Activated T-cell treated with anti-CD3 and anti-CD28 coated beads, Interleukin-2, amount 50 U/mL, for 72 hours (primary cell): ENCODE measurements around the gene PON1. TPM values are rescaled to one million over a fixed set of nuclear protein-coding genes. Genes with fewer than 3 reads are reported as not detected.

Source experiments
- ATAC-seq, 2 donors: fragments of 150-1000 bp; cut with Tn5 transposase; replicated peaks in 1 of 2; 2 replicates each; pipeline ENCODE4 v1.10.0; 2021; ENCODE audit warnings: moderate library complexity in 2 of 2, mild to moderate bottlenecking in 1 of 2
- DNase-seq, 2 donors: peaks; one replicate each; pipeline ENCODE4 v3.0.0; 2021 to 2022; ENCODE audit warnings: mixed read lengths in 1 of 2
- H3K27ac Mint-ChIP-seq: one replicate; pipeline ENCODE4 v1.8.0; 2022; ENCODE audit warnings: mild to moderate bottlenecking, moderate library complexity, mixed read lengths
- H3K27me3 Mint-ChIP-seq: one replicate; pipeline ENCODE4 v1.8.0; 2022; ENCODE audit warnings: low read depth, mixed read lengths
- H3K36me3 Mint-ChIP-seq, 2 donors: one replicate each; pipeline ENCODE4 v1.8.0; 2022; ENCODE audit warnings: mixed read lengths in 2 of 2, mild to moderate bottlenecking in 1 of 2; ENCODE audit not compliant: insufficient read depth in 2 of 2
- H3K4me1 Mint-ChIP-seq: one replicate; pipeline ENCODE4 v1.8.0; 2022; ENCODE audit warnings: low read depth, mixed read lengths
- H3K4me3 Mint-ChIP-seq, 2 donors: one replicate each; pipeline ENCODE4 v1.8.0; 2022; ENCODE audit warnings: mild to moderate bottlenecking in 2 of 2, mixed read lengths in 2 of 2, moderate library complexity in 2 of 2
- H3K9me3 Mint-ChIP-seq, 2 donors: one replicate each; pipeline ENCODE4 v1.8.0; 2022; ENCODE audit warnings: mixed read lengths in 2 of 2
- total RNA-seq, 2 donors: library from RNA; stranded (reverse); gene quantifications; one replicate each; pipeline ENCODE4 v1.2.3, GENCODE V29; 2022

Gene PON1
- total RNA-seq = under 1 TPM in 1 of 2 donors, not detected in 1; 0.65 TPM

DNA sequence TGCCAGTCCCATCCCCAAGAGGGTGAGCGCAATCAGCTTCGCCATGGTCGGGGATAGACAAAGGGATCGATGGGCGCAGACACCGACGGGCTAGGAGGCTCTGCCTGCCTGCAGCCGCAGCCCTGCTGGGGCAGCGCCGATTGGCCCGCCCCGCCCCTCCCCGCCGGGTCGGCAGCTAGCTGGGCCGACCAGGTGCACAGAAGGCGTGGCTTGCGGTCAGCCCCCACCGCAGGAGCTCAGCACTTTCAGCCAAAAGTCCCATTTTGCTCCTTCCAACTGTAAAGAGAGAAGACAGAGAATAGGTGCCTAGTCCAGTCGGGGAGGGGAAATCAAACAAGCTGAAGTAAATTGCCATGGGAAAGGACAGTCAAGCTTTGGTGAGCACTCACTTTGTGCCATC lies at the start of gene PON1:
Gene PON1, minus strand, starts transcription at position 102 of the 400 bp plus-strand sequence. Its CDS starts 57 bp downstream, at position 45.
- H3K27ac Mint-ChIP-seq = no peak within 1 kb of the TSS
- ATAC-seq = peak; percentile 53 to 75
- H3K9me3 Mint-ChIP-seq = peaks cover 2 to 7% of the 10 kb centered on the region in 2 donors
- DNase-seq = peak; percentile 4 to 16
- no peaks in the 10 kb centered on the region for H3K4me1 Mint-ChIP-seq
- H3K4me3 Mint-ChIP-seq = peak within 1 kb of the TSS in 1 of 2 donors; percentile 38
- peaks cover 18% of the 10 kb centered on the region for H3K27me3 Mint-ChIP-seq
- H3K36me3 Mint-ChIP-seq = peaks cover 0 to 2% of the 10 kb centered on the region in 2 donors

DNA sequence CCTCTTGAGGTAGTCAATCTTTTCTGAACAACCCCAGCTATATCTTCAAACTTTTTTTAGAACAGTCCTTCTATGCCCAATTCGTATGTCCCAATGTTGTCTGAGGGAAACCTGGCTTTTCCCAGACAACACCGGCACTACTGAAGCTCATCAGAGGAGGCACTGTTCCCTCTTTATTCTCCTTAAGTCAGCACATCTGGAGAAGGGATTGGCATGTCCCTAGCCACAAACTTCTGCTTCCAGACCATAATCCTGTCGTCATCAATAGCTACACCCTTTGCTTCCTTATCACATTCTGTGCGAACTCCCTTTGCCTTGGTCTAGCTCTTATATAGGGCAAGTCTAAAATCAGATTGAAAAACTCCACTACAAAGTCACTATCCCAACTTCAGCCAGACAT lies 49.0 kb upstream of the PON1 start:
- Mint-ChIP-seq H3K4me3 (no peak overlapping the region), H3K36me3 (peaks cover 3 to 4% of the 10 kb centered on the region in 2 donors), H3K4me1 (no peaks in the 10 kb centered on the region), H3K27ac (no peak overlapping the region), H3K27me3 (peaks cover 5% of the 10 kb centered on the region), H3K9me3 (peaks cover 3 to 5% of the 10 kb centered on the region in 2 donors)
- DNase-seq = no peak
- no peak for ATAC-seq

DNA sequence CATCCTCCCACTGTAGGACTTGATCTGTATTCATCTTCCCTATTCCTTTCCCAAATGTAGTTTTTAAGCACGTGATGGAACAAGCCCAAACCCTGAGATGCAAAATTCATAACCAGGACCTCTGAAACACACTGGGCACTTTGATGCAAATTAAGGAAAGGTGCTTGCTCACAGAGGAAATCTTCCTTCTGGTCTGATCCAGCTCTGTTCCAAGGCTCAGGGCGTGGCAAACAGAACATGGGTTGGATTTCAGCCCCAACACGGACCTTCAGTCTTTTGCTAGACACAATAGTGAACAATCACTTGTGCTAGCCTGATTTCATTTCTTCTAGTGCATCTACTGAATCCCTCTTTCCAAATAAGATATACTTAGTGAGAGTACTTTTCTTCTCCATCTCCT lies 43.9 kb upstream of the PON1 start:
- H3K9me3 Mint-ChIP-seq = no peaks in the 10 kb centered on the region
- no peak for ATAC-seq
- H3K27me3 Mint-ChIP-seq = no peaks in the 10 kb centered on the region
- no peak overlapping the region for H3K27ac Mint-ChIP-seq
- no peaks in the 10 kb centered on the region for H3K36me3 Mint-ChIP-seq
- no peak for DNase-seq
- H3K4me3 Mint-ChIP-seq = no peak overlapping the region
- no peaks in the 10 kb centered on the region for H3K4me1 Mint-ChIP-seq

DNA sequence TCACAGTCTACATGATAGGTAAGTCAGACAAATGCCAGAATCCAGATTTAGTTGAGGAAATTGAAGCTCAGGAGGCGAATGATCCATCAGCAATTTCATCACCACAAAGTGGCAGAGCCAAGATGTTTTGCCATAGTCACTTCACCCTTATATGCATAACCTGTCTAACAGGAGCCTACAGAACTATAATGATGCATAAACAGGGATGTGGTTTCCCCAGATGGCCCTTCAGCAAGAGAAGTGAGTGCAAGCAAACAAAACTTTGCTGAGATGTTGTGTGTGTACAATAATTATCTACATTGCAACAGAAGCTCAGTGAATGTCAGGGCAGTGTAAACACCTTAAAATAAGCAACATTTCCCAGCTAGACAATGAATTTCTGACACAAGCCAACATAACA lies 43.3 kb upstream of the PON1 start:
- Mint-ChIP-seq H3K4me1 (no peaks in the 10 kb centered on the region), H3K36me3 (no peaks in the 10 kb centered on the region), H3K9me3 (no peaks in the 10 kb centered on the region), H3K27me3 (no peaks in the 10 kb centered on the region), H3K4me3 (no peak overlapping the region), H3K27ac (no peak overlapping the region)
- DNase-seq (no peak), ATAC-seq (no peak)

DNA sequence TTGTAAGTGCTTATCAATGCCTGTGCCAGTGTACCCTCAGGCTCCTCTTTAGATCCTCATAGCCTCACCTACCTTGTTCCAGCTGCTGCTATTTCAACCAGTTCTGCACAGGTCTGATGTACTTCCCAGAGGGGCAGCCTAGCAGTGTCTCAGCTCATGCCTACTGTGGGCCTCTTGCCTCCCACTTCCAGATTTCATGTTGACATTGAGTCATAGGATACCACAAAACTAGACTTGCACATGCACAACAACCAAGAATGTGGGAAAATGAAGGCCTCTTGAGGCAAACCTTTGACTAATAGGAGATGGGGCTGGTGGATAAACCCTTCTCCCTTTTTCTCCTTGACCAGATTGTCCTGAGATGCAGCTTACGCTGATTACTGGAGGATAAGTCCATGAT lies 40.8 kb upstream of the PON1 start:
- Mint-ChIP-seq H3K9me3 (no peaks in the 10 kb centered on the region), H3K4me3 (no peak overlapping the region), H3K36me3 (no peaks in the 10 kb centered on the region), H3K27me3 (no peaks in the 10 kb centered on the region), H3K27ac (no peak overlapping the region), H3K4me1 (no peaks in the 10 kb centered on the region)
- ATAC-seq = no peak
- no peak for DNase-seq

DNA sequence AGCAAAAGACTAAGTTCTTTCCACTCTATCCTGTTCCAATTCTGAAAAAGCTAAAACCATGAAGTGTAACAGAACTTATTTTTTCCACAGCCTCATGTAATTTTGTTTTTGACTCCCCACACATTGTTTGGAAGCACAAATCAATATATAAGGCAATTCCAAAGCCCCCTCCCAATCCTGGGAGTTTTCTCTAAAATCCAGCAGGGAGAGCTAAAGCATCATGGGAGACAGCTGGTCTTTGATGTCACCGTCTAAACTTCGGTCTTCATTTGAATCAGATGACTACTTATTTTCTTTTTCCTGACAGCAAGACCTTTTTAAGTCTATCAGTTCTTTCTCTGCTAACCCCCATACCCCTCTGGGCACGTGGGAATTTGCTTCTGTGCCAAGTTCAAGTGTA lies 33.3 kb upstream of the PON1 start:
- Mint-ChIP-seq H3K27ac (no peak overlapping the region), H3K27me3 (peaks cover 13% of the 10 kb centered on the region), H3K36me3 (peaks cover 0 to 2% of the 10 kb centered on the region in 2 donors), H3K4me1 (no peaks in the 10 kb centered on the region), H3K9me3 (peaks cover 2 to 5% of the 10 kb centered on the region in 2 donors), H3K4me3 (no peak overlapping the region)
- no peak for DNase-seq
- ATAC-seq = no peak

DNA sequence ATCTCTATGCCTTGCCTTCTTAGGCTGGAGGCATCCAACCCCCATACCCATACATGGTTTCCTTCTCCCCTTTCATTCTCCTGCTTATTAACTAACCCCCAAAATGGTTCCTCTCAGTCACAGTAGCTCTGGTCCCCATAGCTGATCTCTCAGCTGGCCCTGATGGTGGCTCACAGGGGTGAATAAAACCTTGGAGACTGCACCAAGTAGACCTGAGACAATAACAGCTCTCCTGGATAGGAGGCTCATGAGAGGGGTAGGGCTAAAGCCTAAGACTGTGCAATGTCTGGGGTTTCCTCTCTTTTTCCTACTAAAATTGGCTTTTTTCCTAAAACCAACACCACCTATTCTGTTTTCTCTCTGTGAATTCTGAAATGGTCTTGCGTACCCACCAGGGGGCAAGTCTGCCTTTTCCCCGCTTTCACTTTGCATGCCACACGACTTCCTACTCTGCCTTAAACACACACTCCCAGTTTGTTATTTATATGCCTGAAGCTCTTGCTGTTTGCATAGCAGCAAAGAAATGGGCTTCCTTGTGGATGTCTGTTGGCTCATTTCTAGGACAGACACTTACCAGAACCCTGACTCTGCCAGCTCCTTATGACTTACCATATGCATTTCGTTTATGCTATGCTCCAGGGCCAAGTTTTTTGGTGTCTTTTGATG lies 18.4 kb upstream of the PON1 start:
- ATAC-seq (no peak), DNase-seq (no peak)
- H3K36me3 Mint-ChIP-seq = no peaks in the 10 kb centered on the region
- no peaks in the 10 kb centered on the region for H3K4me1 Mint-ChIP-seq
- no peak overlapping the region for H3K4me3 Mint-ChIP-seq
- no peaks in the 10 kb centered on the region for H3K9me3 Mint-ChIP-seq
- H3K27ac Mint-ChIP-seq = no peak overlapping the region
- H3K27me3 Mint-ChIP-seq = no peaks in the 10 kb centered on the region

DNA sequence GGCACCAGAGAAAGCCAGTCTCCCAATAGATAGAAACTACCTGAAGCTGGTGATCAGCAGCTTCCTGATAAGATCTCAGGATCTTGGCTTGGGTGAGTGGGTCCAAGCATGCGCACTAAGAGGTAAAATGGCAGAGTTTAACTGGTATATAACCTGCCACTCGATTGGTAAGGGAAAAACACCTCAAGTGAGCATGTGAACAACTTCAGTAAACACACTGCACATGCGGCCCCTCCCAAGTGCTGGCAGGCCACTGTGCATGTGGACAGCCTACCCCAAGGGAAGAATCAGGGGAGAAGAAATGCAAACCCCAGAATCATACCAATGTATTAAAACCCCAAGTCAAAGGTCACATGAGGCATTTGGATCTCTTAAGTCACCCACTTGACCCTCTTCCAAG lies 17.7 kb upstream of the PON1 start:
- no peak for ATAC-seq

DNA sequence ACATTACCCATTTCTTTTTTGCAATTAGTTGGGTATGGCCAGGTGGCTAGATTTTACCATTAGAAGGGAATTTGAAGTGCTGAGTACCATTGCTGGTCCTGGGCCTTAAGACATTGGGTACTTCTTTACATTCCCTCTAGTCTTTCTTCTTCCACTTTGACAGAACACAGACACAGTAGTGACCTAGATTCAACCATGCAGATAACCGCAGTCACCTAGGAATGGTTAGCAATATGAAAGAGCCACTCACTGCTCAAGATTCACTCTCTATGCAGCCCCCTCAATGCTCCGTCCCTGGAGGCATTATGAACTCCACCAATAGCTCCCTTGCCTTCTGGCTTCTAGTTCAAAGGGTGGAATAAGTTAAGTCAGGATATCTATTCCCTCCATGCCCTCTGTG lies 16.2 kb upstream of the PON1 start:
- Mint-ChIP-seq H3K4me3 (no peak overlapping the region), H3K4me1 (no peaks in the 10 kb centered on the region), H3K36me3 (no peaks in the 10 kb centered on the region), H3K27ac (no peak overlapping the region), H3K9me3 (no peaks in the 10 kb centered on the region), H3K27me3 (no peaks in the 10 kb centered on the region)
- ATAC-seq = no peak
- DNase-seq = no peak

More for the DNA sequence above, 17.7 kb upstream of the PON1 start:
- no peak overlapping the region for H3K27ac Mint-ChIP-seq
- DNase-seq = no peak
- no peaks in the 10 kb centered on the region for H3K27me3 Mint-ChIP-seq
- H3K9me3 Mint-ChIP-seq = no peaks in the 10 kb centered on the region
- H3K36me3 Mint-ChIP-seq = no peaks in the 10 kb centered on the region
- no peak overlapping the region for H3K4me3 Mint-ChIP-seq
- no peaks in the 10 kb centered on the region for H3K4me1 Mint-ChIP-seq

DNA sequence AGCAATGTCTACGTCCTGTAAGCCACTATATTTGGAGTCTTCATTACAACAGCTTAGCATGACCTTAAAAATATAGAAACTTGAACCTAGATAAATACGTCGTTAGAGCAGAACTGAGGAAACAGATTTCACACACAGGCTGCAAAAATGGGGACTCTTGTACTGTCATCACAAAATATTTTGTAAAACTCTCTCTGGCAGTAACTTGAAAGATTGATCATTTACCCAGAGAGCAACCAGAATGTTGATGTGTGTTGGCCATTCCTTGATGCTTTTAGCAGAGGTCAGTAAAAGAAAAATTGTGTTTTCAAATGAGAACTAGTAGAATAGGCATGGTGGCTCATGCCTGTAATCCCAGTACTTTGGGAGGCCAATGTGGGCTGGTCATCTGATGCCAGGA lies 14.5 kb upstream of the PON1 start:
- DNase-seq (no peak), ATAC-seq (no peak)
- no peaks in the 10 kb centered on the region for H3K9me3 Mint-ChIP-seq
- H3K27ac Mint-ChIP-seq = no peak overlapping the region
- no peaks in the 10 kb centered on the region for H3K4me1 Mint-ChIP-seq
- no peaks in the 10 kb centered on the region for H3K27me3 Mint-ChIP-seq
- H3K36me3 Mint-ChIP-seq = no peaks in the 10 kb centered on the region
- H3K4me3 Mint-ChIP-seq = no peak overlapping the region

DNA sequence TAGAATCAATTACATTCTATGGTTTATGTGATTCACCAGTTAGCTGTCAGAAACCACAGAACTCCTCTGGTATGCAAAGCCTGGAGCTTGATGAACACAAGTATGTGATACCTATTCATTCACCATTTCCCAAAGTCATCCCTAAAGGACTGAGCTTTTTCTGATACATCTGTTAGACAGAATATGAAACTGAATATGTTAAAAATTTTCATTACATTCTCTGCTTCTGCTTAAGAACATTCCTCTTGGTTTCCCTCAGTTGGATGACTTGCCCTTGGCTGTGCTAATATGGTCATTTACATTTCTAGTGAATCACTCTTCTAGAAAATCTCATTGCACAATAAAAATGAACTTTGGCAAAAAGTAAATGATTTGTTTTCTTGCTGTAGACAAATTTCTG lies 10.8 kb upstream of the PON1 start:
- Mint-ChIP-seq H3K27me3 (no peaks in the 10 kb centered on the region), H3K36me3 (no peaks in the 10 kb centered on the region), H3K9me3 (no peaks in the 10 kb centered on the region), H3K4me3 (no peak overlapping the region), H3K4me1 (peaks cover 11% of the 10 kb centered on the region), H3K27ac (no peak overlapping the region)
- no peak for DNase-seq
- peak in 1 of 2 donors; percentile 21 for ATAC-seq

DNA sequence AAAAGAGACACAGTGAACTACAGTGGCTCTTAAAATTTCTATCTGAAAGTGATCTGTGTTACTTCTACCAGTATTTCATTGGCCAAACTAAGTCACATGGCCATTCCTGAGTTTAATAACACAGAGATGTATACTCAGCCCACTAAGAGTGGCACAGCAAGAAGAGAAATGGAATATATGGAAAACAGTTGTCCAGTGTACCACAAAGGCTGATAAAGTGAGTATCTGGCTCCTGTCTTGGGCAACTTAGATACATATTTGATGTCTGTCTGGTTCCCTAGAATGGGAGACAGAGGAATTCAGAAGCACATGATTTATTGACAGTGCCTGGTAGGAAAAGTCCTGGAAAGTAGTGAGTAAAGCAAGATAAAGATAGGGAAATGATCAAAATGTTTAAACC lies 10.1 kb upstream of the PON1 start:
- Mint-ChIP-seq H3K9me3 (no peaks in the 10 kb centered on the region), H3K4me1 (peaks cover 14% of the 10 kb centered on the region), H3K4me3 (no peak overlapping the region), H3K27ac (no peak overlapping the region), H3K36me3 (peaks cover 0 to 2% of the 10 kb centered on the region in 2 donors), H3K27me3 (no peaks in the 10 kb centered on the region)
- DNase-seq (no peak), ATAC-seq (no peak)

DNA sequence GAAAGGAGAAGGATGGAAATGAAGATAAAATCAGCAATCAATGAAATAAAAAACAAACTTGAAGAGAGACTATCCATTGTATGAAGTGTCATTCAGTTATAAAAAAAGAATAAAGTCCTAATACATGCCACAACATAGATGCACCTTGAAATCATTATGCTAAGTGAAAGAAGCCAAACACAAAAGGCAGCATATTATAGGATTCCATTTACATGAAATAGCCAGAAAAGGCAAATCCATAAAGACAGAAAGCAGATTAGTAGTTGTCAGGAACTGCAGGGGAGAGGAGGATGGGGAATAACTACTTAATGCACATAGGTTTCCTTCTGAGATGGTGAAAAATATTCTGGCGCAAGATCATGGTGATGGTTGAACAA lies 6.6 kb upstream of the PON1 start:
- H3K27me3 Mint-ChIP-seq = peaks cover 6% of the 10 kb centered on the region
- peaks cover 0 to 3% of the 10 kb centered on the region in 2 donors for H3K36me3 Mint-ChIP-seq
- peak overlapping the region; percentile 72 to 78 for H3K4me3 Mint-ChIP-seq
- H3K27ac Mint-ChIP-seq = peak overlapping the region; percentile 26
- H3K4me1 Mint-ChIP-seq = peaks cover 14% of the 10 kb centered on the region
- DNase-seq (no peak), ATAC-seq (no peak)
- H3K9me3 Mint-ChIP-seq = peaks cover 2 to 7% of the 10 kb centered on the region in 2 donors
